Nephron (organoid): Measurements from ENCODE around the gene UROC1.

Source experiments
- H3K27ac Mint-ChIP-seq, 3 experiments: 2 replicates each; pipeline ENCODE4 v1.8.0; 2020; ENCODE audit warnings: mixed read lengths in 3 of 3, mild to moderate bottlenecking in 2 of 3, moderate library complexity in 1 of 3
- H3K27me3 Mint-ChIP-seq: 2 replicates; pipeline ENCODE4 v1.8.0; 2021; ENCODE audit warnings: low read depth, mild to moderate bottlenecking, moderate library complexity, mixed read lengths
- H3K36me3 Mint-ChIP-seq: 2 replicates; pipeline ENCODE4 v1.8.0; 2020; ENCODE audit warnings: low read depth, mixed read lengths
- H3K4me1 Mint-ChIP-seq: 2 replicates; pipeline ENCODE4 v1.8.0; 2020; ENCODE audit warnings: mixed read lengths
- H3K4me3 Mint-ChIP-seq, 3 experiments: 2 replicates each; pipeline ENCODE4 v1.8.0; 2020; ENCODE audit warnings: mild to moderate bottlenecking in 3 of 3, mixed read lengths in 3 of 3, moderate library complexity in 2 of 3
- H3K9me3 Mint-ChIP-seq: 2 replicates; pipeline ENCODE4 v1.8.0; 2020; ENCODE audit warnings: mixed read lengths
- TF ChIP-seq, protein P1 (sequence below), 3 experiments: fragments of 200-600 bp; sonication (generic); IDR thresholded peaks; one replicate each; pipeline ENCODE4 v1.5.0; 2021; ENCODE audit warnings: antibody characterized with exemption in 3 of 3; ENCODE audit not compliant: unreplicated experiment in 3 of 3

Gene UROC1

DNA sequence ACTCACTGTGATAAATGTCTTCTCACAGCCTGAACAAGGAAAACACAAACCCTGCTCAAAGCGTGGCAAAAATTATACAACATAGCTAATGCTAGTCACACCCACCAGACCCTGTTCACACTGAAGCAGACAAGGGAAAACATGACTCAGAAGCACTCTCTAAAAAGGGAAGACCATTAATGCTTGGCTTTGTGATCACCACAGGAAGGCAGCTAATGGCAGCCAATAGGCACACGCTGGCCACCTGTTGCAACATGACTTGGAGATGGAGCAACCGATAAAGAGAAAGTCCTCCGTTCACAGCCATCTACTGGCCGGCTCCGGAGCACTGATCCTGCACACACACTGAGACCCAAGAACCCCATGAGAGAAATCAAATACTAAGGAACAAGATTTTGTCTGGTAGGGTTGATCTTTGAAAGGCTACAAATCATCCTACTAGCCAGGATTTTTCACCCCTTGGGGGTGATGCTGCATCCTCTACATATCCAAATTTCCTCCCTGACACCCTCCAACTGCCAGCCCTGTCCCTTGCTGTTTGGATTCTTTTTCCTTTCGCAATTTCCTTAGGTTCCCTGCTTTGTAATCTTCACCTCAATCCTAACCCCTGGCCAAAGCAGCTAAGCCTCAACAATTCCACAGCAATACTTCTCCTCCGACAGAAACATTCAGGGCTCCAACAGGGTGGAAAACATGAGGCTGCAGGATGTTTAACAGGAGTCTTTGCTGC lies 45.1 kb downstream of the UROC1 start:
- H3K36me3 Mint-ChIP-seq, result peaks cover 51% of the 10 kb centered on the region
- peak overlapping the region; percentile 2 to 76 (median 53) for H3K27ac Mint-ChIP-seq
- H3K9me3 Mint-ChIP-seq, result no peaks in the 10 kb centered on the region
- H3K27me3 Mint-ChIP-seq, result no peaks in the 10 kb centered on the region
- H3K4me3 Mint-ChIP-seq, result peak overlapping the region; percentile 90 to 98 (median 96)
- TF ChIP-seq, protein P1, sequence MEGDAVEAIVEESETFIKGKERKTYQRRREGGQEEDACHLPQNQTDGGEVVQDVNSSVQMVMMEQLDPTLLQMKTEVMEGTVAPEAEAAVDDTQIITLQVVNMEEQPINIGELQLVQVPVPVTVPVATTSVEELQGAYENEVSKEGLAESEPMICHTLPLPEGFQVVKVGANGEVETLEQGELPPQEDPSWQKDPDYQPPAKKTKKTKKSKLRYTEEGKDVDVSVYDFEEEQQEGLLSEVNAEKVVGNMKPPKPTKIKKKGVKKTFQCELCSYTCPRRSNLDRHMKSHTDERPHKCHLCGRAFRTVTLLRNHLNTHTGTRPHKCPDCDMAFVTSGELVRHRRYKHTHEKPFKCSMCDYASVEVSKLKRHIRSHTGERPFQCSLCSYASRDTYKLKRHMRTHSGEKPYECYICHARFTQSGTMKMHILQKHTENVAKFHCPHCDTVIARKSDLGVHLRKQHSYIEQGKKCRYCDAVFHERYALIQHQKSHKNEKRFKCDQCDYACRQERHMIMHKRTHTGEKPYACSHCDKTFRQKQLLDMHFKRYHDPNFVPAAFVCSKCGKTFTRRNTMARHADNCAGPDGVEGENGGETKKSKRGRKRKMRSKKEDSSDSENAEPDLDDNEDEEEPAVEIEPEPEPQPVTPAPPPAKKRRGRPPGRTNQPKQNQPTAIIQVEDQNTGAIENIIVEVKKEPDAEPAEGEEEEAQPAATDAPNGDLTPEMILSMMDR (IDR thresholded peaks at IDR 0.05; ENCODE audit: unreplicated experiment in 3 of 3), result no peak
- H3K4me1 Mint-ChIP-seq, result peaks cover 33% of the 10 kb centered on the region

GRCh38 chr3:126469479-126469878 lies 48.1 kb downstream of the UROC1 start:
- H3K27ac Mint-ChIP-seq, result no peak overlapping the region
- no peak overlapping the region for H3K4me3 Mint-ChIP-seq
- peaks cover 72% of the 10 kb centered on the region for H3K36me3 Mint-ChIP-seq
- H3K9me3 Mint-ChIP-seq, result no peaks in the 10 kb centered on the region
- TF ChIP-seq, protein P1 (IDR thresholded peaks at IDR 0.05; ENCODE audit: unreplicated experiment in 3 of 3), result no peak
- H3K27me3 Mint-ChIP-seq, result no peaks in the 10 kb centered on the region
- H3K4me1 Mint-ChIP-seq, result peaks cover 27% of the 10 kb centered on the region

GRCh38 chr3:126468028-126468891 lies 49.3 kb downstream of the UROC1 start:
- no peaks in the 10 kb centered on the region for H3K27me3 Mint-ChIP-seq
- no peaks in the 10 kb centered on the region for H3K9me3 Mint-ChIP-seq
- H3K4me3 Mint-ChIP-seq, result no peak overlapping the region
- H3K36me3 Mint-ChIP-seq, result peaks cover 77% of the 10 kb centered on the region
- TF ChIP-seq, protein P1 (IDR thresholded peaks at IDR 0.05; ENCODE audit: unreplicated experiment in 3 of 3), result no peak
- peaks cover 23% of the 10 kb centered on the region for H3K4me1 Mint-ChIP-seq
- no peak overlapping the region for H3K27ac Mint-ChIP-seq

DNA sequence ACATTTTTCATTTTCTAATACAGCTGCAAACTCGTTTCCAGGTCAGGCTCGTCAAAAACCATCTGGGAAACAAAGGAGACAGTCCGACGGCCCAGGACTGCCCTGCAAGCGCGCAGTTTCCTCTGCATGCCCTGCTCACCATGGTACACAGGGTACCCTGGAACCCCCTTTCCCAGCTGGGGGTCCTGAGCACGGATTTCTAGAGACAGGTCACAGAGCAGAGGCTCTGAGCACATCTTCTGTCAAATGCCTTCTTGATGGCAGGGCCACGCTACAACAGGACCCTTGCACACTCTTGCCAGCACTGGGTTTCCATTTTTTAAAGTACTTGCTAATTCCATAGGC lies 50.0 kb downstream of the UROC1 start:
- no peak overlapping the region for H3K27ac Mint-ChIP-seq
- H3K9me3 Mint-ChIP-seq, result no peaks in the 10 kb centered on the region
- TF ChIP-seq, protein P1 (IDR thresholded peaks at IDR 0.05; ENCODE audit: unreplicated experiment in 3 of 3), result no peak
- H3K4me1 Mint-ChIP-seq, result peaks cover 16% of the 10 kb centered on the region
- H3K4me3 Mint-ChIP-seq, result no peak overlapping the region
- H3K27me3 Mint-ChIP-seq, result no peaks in the 10 kb centered on the region
- H3K36me3 Mint-ChIP-seq, result peaks cover 70% of the 10 kb centered on the region

- H3K27ac Mint-ChIP-seq, result no peak overlapping the region
- TF ChIP-seq, protein P1 (IDR thresholded peaks at IDR 0.05; ENCODE audit: unreplicated experiment in 3 of 3), result no peak
- H3K4me3 Mint-ChIP-seq, result no peak overlapping the region
- H3K9me3 Mint-ChIP-seq, result no peaks in the 10 kb centered on the region
- peaks cover 10% of the 10 kb centered on the region for H3K4me1 Mint-ChIP-seq
- no peaks in the 10 kb centered on the region for H3K27me3 Mint-ChIP-seq
- H3K36me3 Mint-ChIP-seq, result peaks cover 68% of the 10 kb centered on the region
These were observed 50.5 kb downstream of the UROC1 start for GRCh38 chr3:126466886-126467610.
